HEK293T (cell line): Measurements from ENCODE around the gene REV3L.

Experiments used
- BHLHE40 ChIP-seq: fragments of 450-650 bp; IDR thresholded peaks from 2 replicates; pipeline ENCODE4 v1.6.1; 2016; ENCODE audit warnings: mild to moderate bottlenecking, moderate library complexity, borderline replicate concordance
- CTBP1 ChIP-seq: fragments of 450-650 bp; IDR thresholded peaks from 2 replicates; pipeline ENCODE4 v1.6.1; 2016; ENCODE audit warnings: borderline replicate concordance
- ELF4 ChIP-seq: fragments of 450-650 bp; IDR thresholded peaks from 2 replicates; pipeline ENCODE4 v1.6.1; 2017; ENCODE audit warnings: antibody characterized with exemption
- FOXA1 ChIP-seq: fragments of 450-650 bp; IDR thresholded peaks from 2 replicates; pipeline ENCODE4 v1.6.1; 2016; ENCODE audit warnings: mild to moderate bottlenecking
- FOXK2 ChIP-seq: fragments of 450-650 bp; IDR thresholded peaks from 2 replicates; pipeline ENCODE4 v1.6.1; 2016; ENCODE audit warnings: mild to moderate bottlenecking
- FOXM1 ChIP-seq: fragments of 450-650 bp; IDR thresholded peaks from 2 replicates; pipeline ENCODE4 v1.6.1; 2017; ENCODE audit warnings: mild to moderate bottlenecking, borderline replicate concordance
- HDGF ChIP-seq: fragments of 450-650 bp; IDR thresholded peaks from 2 replicates; pipeline ENCODE4 v1.6.1; 2017; ENCODE audit warnings: antibody characterized with exemption, borderline replicate concordance
- L3MBTL2 ChIP-seq: fragments of 450-650 bp; conservative IDR thresholded peaks from 2 replicates; pipeline ENCODE4 v1.6.1; 2016; ENCODE audit warnings: mild to moderate bottlenecking
- SP1 ChIP-seq: fragments of 450-650 bp; IDR thresholded peaks from 2 replicates; pipeline ENCODE4 v1.6.1; 2017
- SUZ12 ChIP-seq: fragments of 450-650 bp; IDR thresholded peaks from 2 replicates; pipeline ENCODE4 v1.6.1; 2016; ENCODE audit warnings: mild to moderate bottlenecking
- ZNF384 ChIP-seq: fragments of 450-650 bp; IDR thresholded peaks from 2 replicates; pipeline ENCODE4 v1.6.1; 2016

DNA sequence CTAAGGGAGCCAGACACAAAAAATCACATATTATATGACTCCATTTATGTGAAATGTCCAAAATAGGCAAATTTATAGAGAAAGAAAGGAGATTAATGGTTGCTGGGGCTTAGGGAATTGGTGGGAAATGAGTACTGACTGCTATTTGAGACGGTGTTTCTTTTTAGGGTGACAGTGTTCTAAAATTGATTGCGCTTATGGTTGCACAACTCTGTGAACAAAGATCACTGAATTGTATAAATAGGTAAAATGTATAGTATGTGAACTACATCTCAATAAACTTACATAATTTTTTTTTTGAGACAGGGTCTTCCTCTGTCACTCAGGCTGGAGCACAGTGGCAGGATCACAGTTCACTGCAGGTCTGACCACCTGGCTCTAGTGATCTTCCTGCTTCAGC, 45.4 kb downstream of the REV3L start:
- no peak for TF ChIP-seq BHLHE40
- TF ChIP-seq FOXM1 = no peak
- no peak for TF ChIP-seq HDGF
- TF ChIP-seq SP1 = no peak
- TF ChIP-seq FOXK2 = no peak
- no peak for TF ChIP-seq FOXA1
- no peak for TF ChIP-seq ELF4
- no peak for TF ChIP-seq SUZ12
- TF ChIP-seq ZNF384 = no peak
- no peak for TF ChIP-seq CTBP1
- TF ChIP-seq L3MBTL2 = no peak
